Mesendoderm (in vitro differentiated cells): ENCODE data around the gene ACAT2.

Source experiments
- DNase-seq: peaks from one replicate; pipeline ENCODE4 v3.0.0; 2013
- H2AK5ac ChIP-seq: 2 replicates; pipeline ENCODE4 v1.6.1; 2013; ENCODE audit warnings: low read length, inconsistent platforms
- H2BK120ac ChIP-seq: 2 replicates; pipeline ENCODE4 v1.6.1; 2013; ENCODE audit warnings: low read depth, mild to moderate bottlenecking, low read length, moderate library complexity, mixed read lengths
- H2BK15ac ChIP-seq: replicated peaks from 2 replicates; pipeline ENCODE4 v1.6.1; 2013; ENCODE audit warnings: low read depth, mild to moderate bottlenecking, moderate library complexity
- H2BK5ac ChIP-seq: 2 replicates; pipeline ENCODE4 v1.6.1; 2013; ENCODE audit warnings: low read length, inconsistent platforms
- H3K18ac ChIP-seq: 2 replicates; pipeline ENCODE4 v1.6.1; 2013; ENCODE audit warnings: mild to moderate bottlenecking, low read length, mixed read lengths
- H3K23ac ChIP-seq: one replicate; pipeline ENCODE4 v1.6.1; 2013; ENCODE audit warnings: low read length
- H3K27ac ChIP-seq: 2 replicates; pipeline ENCODE4 v1.5.1; 2013; ENCODE audit warnings: low read depth, mild to moderate bottlenecking, inconsistent platforms, low read length, moderate library complexity
- H3K27me3 ChIP-seq: 2 replicates; pipeline ENCODE4 v1.6.1; 2013; ENCODE audit warnings: low read length, control low read depth, mild to moderate bottlenecking, inconsistent platforms; ENCODE audit not compliant: insufficient read depth, poor library complexity
- H3K36me3 ChIP-seq: 2 replicates; pipeline ENCODE4 v1.6.1; 2013; ENCODE audit warnings: low read length, inconsistent platforms; ENCODE audit not compliant: control insufficient read depth, insufficient read depth
- H3K4ac ChIP-seq: one replicate; pipeline ENCODE4 v1.6.1; 2013; ENCODE audit warnings: low read depth, mild to moderate bottlenecking, low read length, moderate library complexity
- H3K4me1 ChIP-seq: 2 replicates; pipeline ENCODE4 v1.6.1; 2013; ENCODE audit warnings: low read depth, low read length, inconsistent platforms; ENCODE audit not compliant: control insufficient read depth
- H3K4me2 ChIP-seq: 2 replicates; pipeline ENCODE4 v1.6.1; 2013; ENCODE audit warnings: low read length
- H3K4me3 ChIP-seq: 2 replicates; pipeline ENCODE4 v1.5.1; 2013; ENCODE audit warnings: mild to moderate bottlenecking, low read length
- H3K56ac ChIP-seq: one replicate; pipeline ENCODE4 v1.6.1; 2013; ENCODE audit warnings: low read length
- H3K79me1 ChIP-seq: 2 replicates; pipeline ENCODE4 v1.6.1; 2013; ENCODE audit warnings: low read length, inconsistent platforms
- H3K79me2 ChIP-seq: 2 replicates; pipeline ENCODE4 v1.6.1; 2013; ENCODE audit warnings: mild to moderate bottlenecking, low read length; ENCODE audit not compliant: control insufficient read depth, insufficient read depth
- H3K9ac ChIP-seq: 2 replicates; pipeline ENCODE4 v1.6.1; 2013; ENCODE audit warnings: low read length, inconsistent platforms
- H4K5ac ChIP-seq: one replicate; pipeline ENCODE4 v1.6.1; 2013; ENCODE audit warnings: low read length
- H4K8ac ChIP-seq: one replicate; pipeline ENCODE4 v1.6.1; 2013; ENCODE audit warnings: low read depth, mild to moderate bottlenecking, control low read depth, low read length, moderate library complexity
- WGBS: extraction: QIAGEN DNeasy Blood & Tissue Kit; methylation state at CpG from one replicate; pipeline ENCODE4 v1.1.7; 2013; ENCODE audit warnings: low lambda C conversion rate, missing lambda C conversion rate; ENCODE audit not compliant: insufficient coverage; ENCODE audit errors: extremely low coverage; 5-methylcytosine and 5-hydroxymethylcytosine counted together

Gene ACAT2

GRCh38 chr6:159800141-159800865 lies 38.5 kb downstream of the ACAT2 start, which contains the start of gene PNLDC1:
TSS of gene PNLDC1 (plus strand) at chr6:159800276. CDS start at chr6:159800308, 32 bp downstream.
- H3K79me2 ChIP-seq, result no peaks in the 10 kb centered on the region
- H3K56ac ChIP-seq, result no peak within 1 kb of the TSS
- no peak within 1 kb of the TSS for H2BK5ac ChIP-seq
- H3K4ac ChIP-seq, result no peak within 1 kb of the TSS
- no peak within 1 kb of the TSS for H3K4me2 ChIP-seq
- H2BK120ac ChIP-seq, result no peak within 1 kb of the TSS
- H3K27me3 ChIP-seq, result no peaks in the 10 kb centered on the region
- no peak for DNase-seq
- no peak within 1 kb of the TSS for H3K9ac ChIP-seq
- no peak within 1 kb of the TSS for H3K18ac ChIP-seq
- H3K27ac ChIP-seq, result no peak within 1 kb of the TSS
- no peak within 1 kb of the TSS for H4K5ac ChIP-seq
- no peaks in the 10 kb centered on the region for H3K4me1 ChIP-seq
- peaks cover 5% of the 10 kb centered on the region for H3K36me3 ChIP-seq
- WGBS, result no CpG with 5 or more reads among the region's 50 CpGs
- no peak within 1 kb of the TSS for H3K23ac ChIP-seq
- H2AK5ac ChIP-seq, result no peak within 1 kb of the TSS
- no peak within 1 kb of the TSS for H4K8ac ChIP-seq
- H2BK15ac ChIP-seq, result no peak within 1 kb of the TSS
- no peaks in the 10 kb centered on the region for H3K79me1 ChIP-seq
- no peak within 1 kb of the TSS for H3K4me3 ChIP-seq

GRCh38 chr6:159801935-159802334 lies 40.1 kb downstream of the ACAT2 start:
- no peak overlapping the region for H3K18ac ChIP-seq
- no CpG with 5 or more reads among the region's 8 CpGs for WGBS
- H3K79me2 ChIP-seq, result no peaks in the 10 kb centered on the region
- no peaks in the 10 kb centered on the region for H3K4me1 ChIP-seq
- peaks cover 5% of the 10 kb centered on the region for H3K36me3 ChIP-seq
- no peak overlapping the region for H3K4me3 ChIP-seq
- H3K27ac ChIP-seq, result no peak overlapping the region
- no peak overlapping the region for H3K4ac ChIP-seq
- no peak overlapping the region for H3K4me2 ChIP-seq
- no peak overlapping the region for H2BK5ac ChIP-seq
- no peak overlapping the region for H4K8ac ChIP-seq
- H4K5ac ChIP-seq, result no peak overlapping the region
- no peak overlapping the region for H3K23ac ChIP-seq
- H3K27me3 ChIP-seq, result no peaks in the 10 kb centered on the region
- H3K79me1 ChIP-seq, result no peaks in the 10 kb centered on the region
- H3K56ac ChIP-seq, result no peak overlapping the region
- no peak overlapping the region for H2BK120ac ChIP-seq
- H2BK15ac ChIP-seq, result no peak overlapping the region
- DNase-seq, result no peak
- H2AK5ac ChIP-seq, result no peak overlapping the region
- H3K9ac ChIP-seq, result no peak overlapping the region

- Histone ChIP-seq H3K4me2 (no peak overlapping the region), H3K36me3 (peaks cover 2% of the 10 kb centered on the region), H2BK15ac (no peak overlapping the region)
Observed at GRCh38 chr6:159804504-159804903, 42.7 kb downstream of the ACAT2 start.

GRCh38 chr6:159805440-159806020 lies 43.7 kb downstream of the ACAT2 start:
- H3K23ac ChIP-seq, result no peak overlapping the region
- WGBS, result no CpG with 5 or more reads among the region's 6 CpGs
- no peaks in the 10 kb centered on the region for H3K79me2 ChIP-seq
- no peak overlapping the region for H2BK5ac ChIP-seq
- H3K56ac ChIP-seq, result no peak overlapping the region
- H2BK120ac ChIP-seq, result no peak overlapping the region
- H3K18ac ChIP-seq, result no peak overlapping the region
- H2AK5ac ChIP-seq, result no peak overlapping the region
- no peaks in the 10 kb centered on the region for H3K4me1 ChIP-seq
- no peak overlapping the region for H4K5ac ChIP-seq
- DNase-seq, result peak; percentile 54
- H4K8ac ChIP-seq, result no peak overlapping the region
- no peak overlapping the region for H3K4me3 ChIP-seq
- no peaks in the 10 kb centered on the region for H3K36me3 ChIP-seq
- H3K4me2 ChIP-seq, result no peak overlapping the region
- H3K4ac ChIP-seq, result no peak overlapping the region
- no peak overlapping the region for H3K9ac ChIP-seq
- no peaks in the 10 kb centered on the region for H3K27me3 ChIP-seq
- H2BK15ac ChIP-seq, result no peak overlapping the region
- H3K79me1 ChIP-seq, result no peaks in the 10 kb centered on the region
- H3K27ac ChIP-seq, result no peak overlapping the region

More at GRCh38 chr6:159804504-159804903, 42.7 kb downstream of the ACAT2 start:
- no peak overlapping the region for H3K27ac ChIP-seq
- no peak overlapping the region for H3K9ac ChIP-seq
- H4K5ac ChIP-seq, result no peak overlapping the region
- WGBS, result no CpG with 5 or more reads among the region's 10 CpGs
- H3K4me1 ChIP-seq, result no peaks in the 10 kb centered on the region
- no peak overlapping the region for H3K4ac ChIP-seq
- no peak overlapping the region for H2BK5ac ChIP-seq
- no peak overlapping the region for H3K18ac ChIP-seq
- DNase-seq, result no peak
- H3K23ac ChIP-seq, result no peak overlapping the region
- H3K79me1 ChIP-seq, result no peaks in the 10 kb centered on the region
- no peak overlapping the region for H3K4me3 ChIP-seq
- no peaks in the 10 kb centered on the region for H3K79me2 ChIP-seq
- H3K56ac ChIP-seq, result no peak overlapping the region
- no peaks in the 10 kb centered on the region for H3K27me3 ChIP-seq
- H2BK120ac ChIP-seq, result no peak overlapping the region
- H2AK5ac ChIP-seq, result no peak overlapping the region
- no peak overlapping the region for H4K8ac ChIP-seq

- H3K79me1 ChIP-seq, result no peaks in the 10 kb centered on the region
- no peak overlapping the region for H2BK15ac ChIP-seq
- H3K4me3 ChIP-seq, result no peak overlapping the region
- H3K4me2 ChIP-seq, result no peak overlapping the region
- H2BK5ac ChIP-seq, result no peak overlapping the region
- H3K27ac ChIP-seq, result no peak overlapping the region
- no peak overlapping the region for H3K9ac ChIP-seq
- no peak overlapping the region for H3K18ac ChIP-seq
- no peak overlapping the region for H4K5ac ChIP-seq
- H3K36me3 ChIP-seq, result no peaks in the 10 kb centered on the region
- no peak overlapping the region for H3K56ac ChIP-seq
- H3K27me3 ChIP-seq, result no peaks in the 10 kb centered on the region
- H3K23ac ChIP-seq, result no peak overlapping the region
- H3K4ac ChIP-seq, result no peak overlapping the region
- no peaks in the 10 kb centered on the region for H3K4me1 ChIP-seq
- DNase-seq, result peak; percentile 16
- H2AK5ac ChIP-seq, result no peak overlapping the region
- no peaks in the 10 kb centered on the region for H3K79me2 ChIP-seq
- no CpG with 5 or more reads among the region's 9 CpGs for WGBS
- H2BK120ac ChIP-seq, result no peak overlapping the region
- no peak overlapping the region for H4K8ac ChIP-seq
Observed at GRCh38 chr6:159806021-159806458, 44.2 kb downstream of the ACAT2 start.
